ENCODE measurements around the gene PDZD2. TPM values are rescaled to one million over a fixed set of nuclear protein-coding genes. Genes with fewer than 3 reads are reported as not detected.
A peak's percentile ranks its signal among the peaks of the same experiment; 100 is the strongest.

PDZD2 gene
- total RNA-seq, 2 experiments from 2014 or later, result 0.05 to 0.25 TPM

- CTCF ChIA-PET, result no interaction called here
- Mint-ChIP-seq H3K9me3 (no peaks in the 10 kb centered on the region), H3K27ac (no peak overlapping the region), H3K36me3 (ENCODE audit: low read depth) (no peaks in the 10 kb centered on the region), H3K27me3 (ENCODE audit: low read depth) (no peaks in the 10 kb centered on the region), H3K4me1 (ENCODE audit: low read depth) (no peaks in the 10 kb centered on the region), H3K4me3 (no peak overlapping the region)
- no peak for DNase-seq
- intact Hi-C loops (cut with micrococcal nuclease), result no loop called here
These were observed 251.1 kb downstream of the PDZD2 start for GRCh38 chr5:31890046-31890445.

- DNase-seq, result no peak
- Mint-ChIP-seq H3K4me3 (no peak overlapping the region), H3K36me3 (ENCODE audit: low read depth) (no peaks in the 10 kb centered on the region), H3K27me3 (ENCODE audit: low read depth) (no peaks in the 10 kb centered on the region), H3K9me3 (no peaks in the 10 kb centered on the region), H3K27ac (no peak overlapping the region), H3K4me1 (ENCODE audit: low read depth) (no peaks in the 10 kb centered on the region)
- intact Hi-C loops (cut with micrococcal nuclease), result no loop called here
- CTCF ChIA-PET, result no interaction called here
These were observed 255.2 kb downstream of the PDZD2 start for GRCh38 chr5:31894141-31894540.

- no peaks in the 10 kb centered on the region for H3K36me3 Mint-ChIP-seq (ENCODE audit: low read depth)
- CTCF ChIA-PET, result interaction anchor here (0.6 kb wide), 2 partner anchors 14 to 90 kb away, joined by 3 read pairs; no protein-coding TSS in a partner anchor
- no peak for DNase-seq
- intact Hi-C loops (cut with micrococcal nuclease), result no loop called here
- H3K27me3 Mint-ChIP-seq (ENCODE audit: low read depth), result no peaks in the 10 kb centered on the region
- no peak overlapping the region for H3K27ac Mint-ChIP-seq
- H3K4me1 Mint-ChIP-seq (ENCODE audit: low read depth), result no peaks in the 10 kb centered on the region
- H3K9me3 Mint-ChIP-seq, result no peaks in the 10 kb centered on the region
- H3K4me3 Mint-ChIP-seq, result no peak overlapping the region
These were observed 256.4 kb downstream of the PDZD2 start for GRCh38 chr5:31895199-31895820.

GRCh38 chr5:31898036-31898632, 259.2 kb downstream of the PDZD2 start:
- no peak overlapping the region for H3K27ac Mint-ChIP-seq
- CTCF ChIA-PET, result interaction anchor here (1.5 kb wide), 1 partner anchor 179 kb away, joined by 5 read pairs; no protein-coding TSS in a partner anchor
- intact Hi-C loops (cut with micrococcal nuclease), result no loop called here

GRCh38 chr5:31900296-31900865, 261.4 kb downstream of the PDZD2 start:
- no peak for DNase-seq
- Mint-ChIP-seq H3K4me3 (no peak overlapping the region), H3K27ac (no peak overlapping the region), H3K9me3 (no peaks in the 10 kb centered on the region), H3K4me1 (ENCODE audit: low read depth) (peaks cover 2% of the 10 kb centered on the region), H3K27me3 (ENCODE audit: low read depth) (no peaks in the 10 kb centered on the region), H3K36me3 (ENCODE audit: low read depth) (no peaks in the 10 kb centered on the region)
- intact Hi-C loops (cut with micrococcal nuclease), result no loop called here
- CTCF ChIA-PET, result interaction anchor here (1.4 kb wide), 1 partner anchor 9 kb away, joined by 3 read pairs; no protein-coding TSS in a partner anchor

More at GRCh38 chr5:31898036-31898632, 259.2 kb downstream of the PDZD2 start:
- Mint-ChIP-seq H3K36me3 (ENCODE audit: low read depth) (no peaks in the 10 kb centered on the region), H3K9me3 (no peaks in the 10 kb centered on the region), H3K4me1 (ENCODE audit: low read depth) (peaks cover 2% of the 10 kb centered on the region), H3K4me3 (no peak overlapping the region), H3K27me3 (ENCODE audit: low read depth) (no peaks in the 10 kb centered on the region)
- no peak for DNase-seq

- DNase-seq, result no peak
- Mint-ChIP-seq H3K36me3 (ENCODE audit: low read depth) (no peaks in the 10 kb centered on the region), H3K4me1 (ENCODE audit: low read depth) (peaks cover 2% of the 10 kb centered on the region), H3K27ac (no peak overlapping the region), H3K27me3 (ENCODE audit: low read depth) (no peaks in the 10 kb centered on the region), H3K4me3 (no peak overlapping the region), H3K9me3 (no peaks in the 10 kb centered on the region)
- intact Hi-C loops (cut with micrococcal nuclease), result no loop called here
- CTCF ChIA-PET, result no interaction called here
These were observed 263.0 kb downstream of the PDZD2 start for GRCh38 chr5:31901807-31902530.

- CTCF ChIA-PET, result no interaction called here
- no peak overlapping the region for H3K27ac Mint-ChIP-seq
- intact Hi-C loops (cut with micrococcal nuclease), result no loop called here
- no peak overlapping the region for H3K4me3 Mint-ChIP-seq
- no peaks in the 10 kb centered on the region for H3K36me3 Mint-ChIP-seq (ENCODE audit: low read depth)
- peaks cover 9% of the 10 kb centered on the region for H3K4me1 Mint-ChIP-seq (ENCODE audit: low read depth)
- DNase-seq, result peak; percentile 19
- H3K27me3 Mint-ChIP-seq (ENCODE audit: low read depth), result no peaks in the 10 kb centered on the region
- H3K9me3 Mint-ChIP-seq, result no peaks in the 10 kb centered on the region
These were observed 269.5 kb downstream of the PDZD2 start for GRCh38 chr5:31908396-31908795.

GRCh38 chr5:31909073-31909472, 270.1 kb downstream of the PDZD2 start:
- H3K36me3 Mint-ChIP-seq (ENCODE audit: low read depth), result no peaks in the 10 kb centered on the region
- H3K9me3 Mint-ChIP-seq, result no peaks in the 10 kb centered on the region
- intact Hi-C loops (cut with micrococcal nuclease), result no loop called here
- H3K27ac Mint-ChIP-seq, result no peak overlapping the region
- H3K27me3 Mint-ChIP-seq (ENCODE audit: low read depth), result no peaks in the 10 kb centered on the region
- CTCF ChIA-PET, result interaction anchor here (0.7 to 1.0 kb wide), 2 partner anchors 9 to 13 kb away, joined by 3 read pairs; no protein-coding TSS in a partner anchor
- no peak for DNase-seq
- H3K4me1 Mint-ChIP-seq (ENCODE audit: low read depth), result peaks cover 9% of the 10 kb centered on the region
- H3K4me3 Mint-ChIP-seq, result no peak overlapping the region

- CTCF ChIA-PET, result no interaction called here
- H3K4me3 Mint-ChIP-seq, result no peak overlapping the region
- no peaks in the 10 kb centered on the region for H3K9me3 Mint-ChIP-seq
- H3K27me3 Mint-ChIP-seq (ENCODE audit: low read depth), result no peaks in the 10 kb centered on the region
- no peaks in the 10 kb centered on the region for H3K36me3 Mint-ChIP-seq (ENCODE audit: low read depth)
- H3K27ac Mint-ChIP-seq, result no peak overlapping the region
- no peak for DNase-seq
- peaks cover 9% of the 10 kb centered on the region for H3K4me1 Mint-ChIP-seq (ENCODE audit: low read depth)
- intact Hi-C loops (cut with micrococcal nuclease), result no loop called here
These were observed 272.6 kb downstream of the PDZD2 start for GRCh38 chr5:31911291-31912265.

- no peak for DNase-seq
- no peak overlapping the region for H3K27ac Mint-ChIP-seq
- no peaks in the 10 kb centered on the region for H3K27me3 Mint-ChIP-seq (ENCODE audit: low read depth)
- H3K4me3 Mint-ChIP-seq, result no peak overlapping the region
- intact Hi-C loops (cut with micrococcal nuclease), result no loop called here
- no peaks in the 10 kb centered on the region for H3K9me3 Mint-ChIP-seq
- no peaks in the 10 kb centered on the region for H3K36me3 Mint-ChIP-seq (ENCODE audit: low read depth)
- H3K4me1 Mint-ChIP-seq (ENCODE audit: low read depth), result peaks cover 4% of the 10 kb centered on the region
- CTCF ChIA-PET, result interaction anchor here (1.1 kb wide), 1 partner anchor 83 kb away, joined by 3 read pairs; no protein-coding TSS in a partner anchor
These were observed 274.9 kb downstream of the PDZD2 start for GRCh38 chr5:31913808-31914207.

GRCh38 chr5:31916327-31916726, 277.4 kb downstream of the PDZD2 start:
- no peaks in the 10 kb centered on the region for H3K4me1 Mint-ChIP-seq (ENCODE audit: low read depth)
- no peaks in the 10 kb centered on the region for H3K9me3 Mint-ChIP-seq
- DNase-seq, result no peak
- H3K4me3 Mint-ChIP-seq, result no peak overlapping the region
- no peaks in the 10 kb centered on the region for H3K36me3 Mint-ChIP-seq (ENCODE audit: low read depth)
- intact Hi-C loops (cut with micrococcal nuclease), result no loop called here
- CTCF ChIA-PET, result no interaction called here
- H3K27ac Mint-ChIP-seq, result no peak overlapping the region
- no peaks in the 10 kb centered on the region for H3K27me3 Mint-ChIP-seq (ENCODE audit: low read depth)
